NCI-H1417 treated with DMSO at 0.1 percent for 48 hours (cell line): ENCODE data around the gene ABCC9.

ENCODE experiments used
- DNase-seq: peaks from one replicate; lab custom pipeline; 2025; lab: John Stamatoyannopoulos, UW

The ABCC9 gene

GRCh38 chr12:21877293-21877982, 63.8 kb downstream of the ABCC9 start:
- no peak for DNase-seq

- no peak for DNase-seq
These were observed 75.4 kb downstream of the ABCC9 start for GRCh38 chr12:21865846-21866245.

GRCh38 chr12:21860534-21860933, 80.7 kb downstream of the ABCC9 start:
- no peak for DNase-seq

GRCh38 chr12:21860128-21860527, 81.1 kb downstream of the ABCC9 start:
- no peak for DNase-seq

GRCh38 chr12:21852251-21852650, 89.0 kb downstream of the ABCC9 start:
- DNase-seq = no peak

- DNase-seq = no peak
These were observed 90.1 kb downstream of the ABCC9 start for GRCh38 chr12:21851151-21851550.

- DNase-seq = no peak
These were observed 90.8 kb downstream of the ABCC9 start for GRCh38 chr12:21850419-21850818.

- no peak for DNase-seq
These were observed 91.3 kb downstream of the ABCC9 start for GRCh38 chr12:21849878-21850277.

GRCh38 chr12:21848192-21848591, 93.0 kb downstream of the ABCC9 start:
- no peak for DNase-seq

GRCh38 chr12:21843795-21844194, 97.4 kb downstream of the ABCC9 start:
- no peak for DNase-seq

GRCh38 chr12:21839776-21840175, 101.5 kb downstream of the ABCC9 start:
- DNase-seq = no peak

- no peak for DNase-seq
These were observed 103.4 kb downstream of the ABCC9 start for GRCh38 chr12:21837847-21838246.

GRCh38 chr12:21831791-21832344, 109.4 kb downstream of the ABCC9 start:
- DNase-seq = no peak

- DNase-seq = no peak
These were observed 112.4 kb downstream of the ABCC9 start for GRCh38 chr12:21828779-21829178.

- DNase-seq = no peak
These were observed 113.0 kb downstream of the ABCC9 start for GRCh38 chr12:21828136-21828775.

- no peak for DNase-seq
These were observed 114.1 kb downstream of the ABCC9 start for GRCh38 chr12:21827083-21827482.

GRCh38 chr12:21826618-21826910, 114.7 kb downstream of the ABCC9 start:
- DNase-seq = no peak

- DNase-seq = no peak
These were observed 115.2 kb downstream of the ABCC9 start for GRCh38 chr12:21825886-21826617.

GRCh38 chr12:21823581-21823980, 117.6 kb downstream of the ABCC9 start:
- no peak for DNase-seq

- no peak for DNase-seq
These were observed 121.5 kb downstream of the ABCC9 start for GRCh38 chr12:21819678-21820077.

GRCh38 chr12:21819236-21819635, 122.0 kb downstream of the ABCC9 start:
- DNase-seq = no peak

GRCh38 chr12:21818627-21819026, 122.6 kb downstream of the ABCC9 start:
- no peak for DNase-seq
